ENCODE measurements around the gene AGO4. TPM values are rescaled to one million over a fixed set of nuclear protein-coding genes. Genes with fewer than 3 reads are reported as not detected.
"Not testable (repeated sequence)": the region's sequence is repeated elsewhere in the genome, so short reads cannot be mapped to it uniquely, and the experiment has no call there.

Gene AGO4
- total RNA-seq, 1 donor from 2014 or later, result 16.6 TPM

- intact Hi-C loops (cut with micrococcal nuclease), result no loop called here
Observed at GRCh38 chr1:35863881-35864625, 56.2 kb downstream of the AGO4 start.

- intact Hi-C loops (cut with micrococcal nuclease), result no loop called here
Observed at GRCh38 chr1:35864813-35865212, 57.0 kb downstream of the AGO4 start.

- intact Hi-C loops (cut with micrococcal nuclease), result no loop called here
Observed at GRCh38 chr1:35866991-35867390, 59.2 kb downstream of the AGO4 start.

- intact Hi-C loops (cut with micrococcal nuclease), result not testable (repeated sequence)
Observed at GRCh38 chr1:35869245-35869950, 61.6 kb downstream of the AGO4 start.

GRCh38 chr1:35870651-35871309 lies 63.0 kb downstream of the AGO4 start:
- intact Hi-C loops (cut with micrococcal nuclease), result no loop called here

GRCh38 chr1:35873243-35873750 lies 65.5 kb downstream of the AGO4 start:
- intact Hi-C loops (cut with micrococcal nuclease), result no loop called here

- intact Hi-C loops (cut with micrococcal nuclease), result not testable (repeated sequence)
Observed at GRCh38 chr1:35874115-35874514, 66.3 kb downstream of the AGO4 start.

- intact Hi-C loops (cut with micrococcal nuclease), result no loop called here
Observed at GRCh38 chr1:35876988-35877387, 69.2 kb downstream of the AGO4 start.

GRCh38 chr1:35881850-35882273 lies 74.0 kb downstream of the AGO4 start:
- intact Hi-C loops (cut with micrococcal nuclease), result loop anchor here (2.0 to 10.0 kb wide), 3 partner anchors 71 to 1023 kb away; partner anchors contain the start of genes SMIM12 and STK40

DNA sequence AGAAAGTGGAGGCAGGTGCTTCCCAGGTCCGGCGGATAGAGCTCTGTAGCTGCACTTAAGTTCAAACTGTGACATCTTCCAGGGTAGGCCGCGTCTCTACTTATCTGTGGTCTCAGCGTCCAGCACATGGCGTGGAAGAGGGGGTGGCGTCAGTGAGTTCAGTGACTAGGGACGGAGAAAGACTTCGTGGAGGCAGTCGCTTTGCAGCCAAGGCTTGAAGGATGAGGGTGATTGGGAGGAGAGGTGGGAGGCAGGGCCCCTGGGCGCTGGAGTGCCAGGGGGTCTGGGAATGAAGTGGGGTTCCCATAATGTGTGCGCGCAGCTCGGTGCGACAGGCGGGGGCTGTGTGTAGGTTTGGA lies 74.7 kb downstream of the AGO4 start:
- intact Hi-C loops (cut with micrococcal nuclease), result loop anchor here (2.0 to 10.0 kb wide), 3 partner anchors 72 to 1024 kb away; partner anchors contain the start of genes SMIM12 and STK40

DNA sequence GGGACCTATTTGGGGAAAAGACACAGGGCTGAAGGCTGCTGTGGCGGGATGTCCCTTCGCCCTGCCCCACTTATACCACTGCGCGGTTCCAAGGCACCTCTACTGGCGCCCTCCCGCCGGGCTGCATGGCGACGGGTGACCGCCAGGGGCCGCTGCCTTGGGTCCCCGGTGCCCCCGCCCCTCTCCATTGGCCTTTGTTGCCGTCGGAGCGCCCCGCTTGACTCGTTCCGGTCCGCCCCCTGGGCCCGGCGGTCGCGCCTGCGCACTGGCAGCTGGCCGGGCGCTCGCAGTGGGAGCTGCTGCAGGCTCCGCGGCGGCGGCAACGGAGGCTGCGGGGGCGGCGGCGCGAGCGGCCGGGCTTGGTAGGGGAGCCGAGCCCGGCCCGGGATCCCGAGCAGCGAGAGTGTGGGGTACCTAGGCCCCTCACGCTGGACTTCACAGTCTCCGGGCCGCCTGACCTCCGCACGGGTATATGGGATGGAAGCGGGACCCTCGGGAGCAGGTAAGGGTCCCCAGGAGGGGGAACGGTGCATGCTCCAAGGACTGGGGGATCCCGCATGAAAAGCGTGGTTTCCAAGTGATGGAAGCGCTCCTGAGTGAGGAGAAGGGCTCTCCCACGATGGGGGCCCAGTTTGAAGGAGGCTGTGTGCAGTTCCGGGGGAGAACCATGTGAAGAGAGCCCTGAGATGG lies 75.3 kb downstream of the AGO4 start, which contains the start of gene AGO1:
AGO1 (plus strand) TSS at position 265 of the 690 bp plus-strand sequence; CDS start at position 478, 213 bp downstream.
- intact Hi-C loops (cut with micrococcal nuclease), result loop anchor here (1.0 to 10.0 kb wide), 10 partner anchors 47 to 1024 kb away; partner anchors contain the start of genes ADPRS, CLSPN, SMIM12 and STK40

DNA sequence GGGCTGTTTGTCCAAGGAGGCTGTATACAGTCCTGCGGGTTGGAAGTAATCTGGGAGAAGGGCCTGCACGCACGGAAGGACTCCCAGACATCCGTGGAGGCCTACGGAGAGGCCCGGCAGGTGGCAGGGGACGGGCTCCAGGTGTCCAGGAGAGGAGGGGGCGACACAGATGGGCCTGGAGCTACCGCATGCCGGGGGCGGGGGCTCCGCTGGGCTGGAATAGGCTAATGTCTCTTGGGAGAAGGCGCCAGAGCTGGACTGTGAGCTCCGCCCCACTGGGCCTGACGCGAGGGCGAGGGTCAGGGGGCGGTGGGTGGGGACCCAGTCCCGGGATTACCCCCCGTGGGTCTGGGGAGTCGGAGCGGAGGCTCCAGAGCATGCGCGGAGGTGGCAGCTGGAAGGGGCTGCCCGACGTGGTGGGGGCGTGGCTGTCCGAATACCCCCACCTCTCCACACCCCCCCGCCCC lies 75.9 kb downstream of the AGO4 start:
- intact Hi-C loops (cut with micrococcal nuclease), result loop anchor here (1.0 to 10.0 kb wide), 10 partner anchors 47 to 1025 kb away; partner anchors contain the start of genes ADPRS, CLSPN, SMIM12 and STK40

DNA sequence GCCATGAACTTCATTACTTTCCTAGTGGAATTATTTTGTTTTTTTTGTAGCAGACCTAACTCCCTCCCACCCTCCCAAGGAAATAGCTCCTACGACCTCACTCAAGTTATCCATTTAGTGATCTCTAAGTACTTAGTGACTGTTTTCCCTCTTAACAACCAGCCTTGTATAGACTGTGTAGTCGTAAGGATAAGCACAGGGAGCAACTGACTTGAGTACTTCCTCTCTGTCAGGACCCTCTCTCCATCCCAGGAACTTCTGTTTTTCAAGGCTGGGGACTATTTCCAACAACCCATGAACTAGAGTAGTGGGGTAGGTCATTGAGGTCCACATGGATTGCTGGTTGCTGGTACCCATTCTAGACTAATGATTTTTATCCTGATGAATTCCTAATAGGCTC lies 77.1 kb downstream of the AGO4 start:
- intact Hi-C loops (cut with micrococcal nuclease), result loop anchor here (10.0 kb wide), 1 partner anchor 500 kb away; the partner anchor contains the start of gene STK40

- intact Hi-C loops (cut with micrococcal nuclease), result loop anchor here (10.0 kb wide), 1 partner anchor 499 kb away; the partner anchor contains the start of gene STK40
Observed at GRCh38 chr1:35885961-35886558, 78.2 kb downstream of the AGO4 start.

DNA sequence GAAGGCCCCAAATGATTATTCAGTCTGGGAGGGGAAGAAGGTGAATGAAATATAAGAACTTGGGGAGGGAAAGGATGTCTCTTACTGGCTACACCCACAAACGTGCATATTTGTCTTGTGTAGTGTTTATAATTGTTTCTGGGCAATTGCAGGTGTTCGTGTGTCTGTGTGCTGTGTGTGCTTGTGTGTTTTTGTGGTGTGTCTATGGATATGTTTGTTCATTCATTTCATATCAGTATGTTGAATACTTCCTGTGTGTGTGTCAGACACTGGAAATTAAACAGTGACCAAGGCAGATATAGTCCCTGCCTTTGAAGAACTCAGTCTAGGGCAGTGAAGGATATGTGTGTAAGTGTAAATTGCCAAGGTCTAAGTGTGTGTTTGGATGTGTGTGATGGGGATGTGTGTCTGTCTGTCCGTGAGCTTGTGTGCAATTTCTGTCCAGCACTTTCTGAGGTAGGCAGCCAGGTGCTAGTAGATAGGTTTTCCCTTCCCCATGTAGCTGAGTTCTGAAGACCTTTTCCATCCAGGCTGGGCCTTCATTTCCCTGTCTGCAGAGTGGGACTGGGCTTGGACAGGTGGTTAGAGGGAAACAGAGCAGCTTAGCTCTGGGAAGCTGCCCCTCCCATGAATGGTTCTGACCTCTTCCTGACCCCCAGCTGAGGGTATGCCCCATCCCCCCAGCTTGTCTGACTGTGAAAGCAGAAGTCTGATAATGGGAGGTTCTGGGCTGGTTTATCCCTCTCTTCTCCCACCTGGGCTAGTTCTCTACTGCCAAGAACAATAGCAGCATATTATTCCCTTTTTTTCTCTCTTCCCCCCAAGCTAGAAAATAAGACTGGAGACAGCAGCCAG lies 79.0 kb downstream of the AGO4 start:
- intact Hi-C loops (cut with micrococcal nuclease), result loop anchor here (1.0 to 10.0 kb wide), 2 partner anchors 42 to 498 kb away; partner anchors contain the start of gene STK40

DNA sequence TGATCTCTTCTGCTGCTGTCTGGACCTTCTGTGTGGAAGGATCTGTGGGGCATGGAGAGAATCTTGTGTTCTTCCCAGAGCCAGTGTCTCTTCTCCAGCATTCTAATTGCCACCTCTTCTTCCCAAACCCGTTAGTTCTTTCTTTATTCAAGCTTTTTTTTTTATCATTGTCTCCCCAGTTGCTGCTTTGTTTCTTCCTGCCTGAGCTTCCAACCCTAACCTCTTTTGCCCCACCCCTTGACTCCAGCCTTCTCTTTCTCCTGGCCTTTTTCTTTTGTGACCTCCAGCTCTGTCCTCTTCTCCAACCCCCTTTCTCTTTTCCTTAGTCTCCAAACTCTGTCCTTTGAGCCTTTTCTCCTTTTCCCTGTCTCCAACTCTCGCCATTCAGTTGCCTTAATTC lies 79.7 kb downstream of the AGO4 start:
- intact Hi-C loops (cut with micrococcal nuclease), result loop anchor here (1.0 to 10.0 kb wide), 2 partner anchors 42 to 497 kb away; partner anchors contain the start of gene STK40

GRCh38 chr1:35888255-35888654 lies 80.4 kb downstream of the AGO4 start:
- intact Hi-C loops (cut with micrococcal nuclease), result loop anchor here (10.0 kb wide), 1 partner anchor 497 kb away; the partner anchor contains the start of gene STK40

DNA sequence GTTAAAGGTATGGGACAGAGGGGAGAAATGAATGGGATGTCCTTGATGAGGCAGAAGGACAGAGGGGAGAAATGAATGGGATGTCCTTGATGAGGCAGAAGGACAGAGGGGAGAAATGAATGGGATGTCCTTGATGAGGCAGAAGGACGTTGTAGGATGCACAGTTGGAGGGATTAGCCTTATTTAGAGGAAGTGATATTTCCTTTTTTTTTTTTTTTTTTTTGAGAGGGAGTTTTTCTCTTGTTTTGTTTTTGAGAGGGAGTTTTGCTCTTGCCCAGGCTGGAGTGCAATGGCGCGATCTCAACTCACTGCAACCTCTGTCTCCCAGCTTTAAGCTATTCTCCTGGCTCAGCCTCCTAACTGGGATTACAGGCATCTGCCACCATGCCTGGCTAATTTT lies 81.2 kb downstream of the AGO4 start:
- intact Hi-C loops (cut with micrococcal nuclease), result loop anchor here (10.0 kb wide), 1 partner anchor 496 kb away; the partner anchor contains the start of gene STK40
